H1 (cell line): ENCODE data around the gene SEL1L3. TPM values are rescaled to one million over a fixed set of nuclear protein-coding genes. Genes with fewer than 3 reads are reported as not detected.

Experiments used
- CTCF ChIA-PET: fragments of 300-600 bp; sonication (Branson Sonifier 250); formaldehyde crosslinking; loops from one replicate; lab custom pipeline; 2021; ENCODE audit not compliant: partially characterized antibody; lab: Charles Lee
- POLR2A ChIA-PET: fragments of 300-600 bp; sonication (Branson Sonifier 250); formaldehyde crosslinking; loops from one replicate; lab custom pipeline; 2021; ENCODE audit warnings: inconsistent platforms; ENCODE audit not compliant: partially characterized antibody; lab: Charles Lee
- DNase-seq, 2 experiments: peaks; one replicate each; pipeline versions ENCODE4 v3.0.0 to v3.0.0-alpha.2; 2010 to 2022; ENCODE audit warnings: low spot score in 2 of 2, low read depth in 1 of 2, mixed read lengths in 1 of 2
- FAIRE-seq: peaks from 2 replicates; lab custom pipeline; 2011; peaks lifted over from hg19 to GRCh38; lab: Jason Lieb, UNC
- H2AFZ ChIP-seq: 2 replicates; pipeline ENCODE4 v1.8.1; 2012; ENCODE audit warnings: low read length, inconsistent platforms
- H2AK5ac ChIP-seq: 2 replicates; pipeline ENCODE4 v1.6.1; 2013; ENCODE audit warnings: low read depth, low read length
- H2BK120ac ChIP-seq: replicated peaks from 2 replicates; pipeline ENCODE3; 2013; ENCODE audit warnings: low read depth, low read length, inconsistent platforms
- H2BK12ac ChIP-seq: 2 replicates; pipeline ENCODE4 v1.6.1; 2013; ENCODE audit warnings: low read depth, low read length
- H2BK15ac ChIP-seq: 2 replicates; pipeline ENCODE4 v1.6.1; 2013; ENCODE audit warnings: low read length
- H2BK20ac ChIP-seq: 2 replicates; pipeline ENCODE4 v1.6.1; 2013; ENCODE audit warnings: low read length
- H2BK5ac ChIP-seq: 2 replicates; pipeline ENCODE4 v1.6.1; 2013; ENCODE audit warnings: low read depth, low read length
- H3K14ac ChIP-seq: 2 replicates; pipeline ENCODE4 v1.6.1; 2013; ENCODE audit warnings: inconsistent platforms; ENCODE audit not compliant: insufficient read length
- H3K18ac ChIP-seq: 2 replicates; pipeline ENCODE4 v1.6.1; 2013; ENCODE audit warnings: low read length; ENCODE audit errors: extremely low read depth
- H3K23ac ChIP-seq: 2 replicates; pipeline ENCODE4 v1.6.1; 2013; ENCODE audit warnings: inconsistent platforms; ENCODE audit not compliant: insufficient read length
- H3K23me2 ChIP-seq: 2 replicates; pipeline ENCODE4 v1.6.1; 2013; ENCODE audit warnings: low read depth, low read length
- H3K27ac ChIP-seq: 2 replicates; pipeline ENCODE4 v1.6.1; 2011; ENCODE audit warnings: low read depth, low read length, inconsistent platforms
- H3K27me3 ChIP-seq, 4 experiments: replicated peaks in 1 of 4; 1 replicate in 1 of 4; 2 replicates in 3 of 4; pipeline versions ENCODE4 v1.6.1 to v1.8.1; 2011 to 2013; ENCODE audit warnings: low read length in 3 of 4, mild to moderate bottlenecking in 3 of 4, inconsistent platforms in 2 of 4, mixed read lengths in 2 of 4, moderate library complexity in 1 of 4; ENCODE audit not compliant: control insufficient read depth in 3 of 4, insufficient read depth in 3 of 4; ENCODE audit errors: extremely low read depth in 1 of 4
- H3K36me3 ChIP-seq, 4 experiments: 2 replicates each; pipeline versions ENCODE4 v1.6.1 to v1.8.1; 2011 to 2013; ENCODE audit warnings: mild to moderate bottlenecking in 4 of 4, low read length in 3 of 4, moderate library complexity in 2 of 4, control low read depth in 1 of 4, inconsistent platforms in 1 of 4; ENCODE audit not compliant: insufficient read depth in 4 of 4, control insufficient read depth in 2 of 4
- H3K4ac ChIP-seq: replicated peaks from 2 replicates; pipeline ENCODE3; 2013; ENCODE audit warnings: low read length, low read depth, mixed read lengths, inconsistent platforms; ENCODE audit not compliant: insufficient read length
- H3K4me1 ChIP-seq, 4 experiments: replicated peaks in 1 of 4; 1 replicate in 1 of 4; 2 replicates in 3 of 4; pipeline versions ENCODE4 v1.6.1 to v1.8.1; 2011 to 2013; ENCODE audit warnings: low read length in 3 of 4, inconsistent platforms in 2 of 4, mixed read lengths in 1 of 4; ENCODE audit not compliant: insufficient read depth in 4 of 4, control insufficient read depth in 3 of 4
- H3K4me2 ChIP-seq, 2 experiments: 2 replicates each; pipeline versions ENCODE4 v1.6.1 to v1.8.1; 2011 to 2013; ENCODE audit warnings: low read depth in 2 of 2, low read length in 2 of 2, control low read depth in 1 of 2, inconsistent platforms in 1 of 2, mild to moderate bottlenecking in 1 of 2; ENCODE audit not compliant: insufficient read depth in 1 of 2
- H3K4me3 ChIP-seq, 4 experiments: fragments of 200-600, 300-600 bp in 1 of 4; sonication (generic), shearing (Covaris generic), sonication (Bioruptor Twin) in 1 of 4; 2 replicates each; pipeline versions ENCODE4 v1.5.1 to v1.8.1; 2011 to 2016; ENCODE audit warnings: low read length in 4 of 4, low read depth in 3 of 4, control low read depth in 2 of 4, inconsistent platforms in 2 of 4, mild to moderate bottlenecking in 2 of 4, mixed read lengths in 1 of 4, moderate library complexity in 1 of 4; ENCODE audit not compliant: insufficient read depth in 2 of 4; ENCODE audit errors: extremely low read depth in 1 of 4
- H3K56ac ChIP-seq: replicated peaks from 2 replicates; pipeline ENCODE3; 2013; ENCODE audit warnings: low read depth, mild to moderate bottlenecking, mixed read lengths, low read length, inconsistent platforms; ENCODE audit not compliant: insufficient read length
- H3K79me1 ChIP-seq: 2 replicates; pipeline ENCODE4 v1.6.1; 2013; ENCODE audit warnings: low read depth, low read length, control low read depth
- H3K79me2 ChIP-seq, 2 experiments: 2 replicates each; pipeline versions ENCODE4 v1.6.1 to v1.8.1; 2012 to 2013; ENCODE audit warnings: low read length in 2 of 2, mild to moderate bottlenecking in 2 of 2, inconsistent platforms in 1 of 2; ENCODE audit not compliant: insufficient read depth in 2 of 2, control insufficient read depth in 1 of 2
- H3K9ac ChIP-seq, 4 experiments: replicated peaks in 1 of 4; 1 replicate in 1 of 4; 2 replicates in 3 of 4; pipeline versions ENCODE4 v1.6.1 to v1.8.1; 2011 to 2013; ENCODE audit warnings: low read depth in 3 of 4, low read length in 3 of 4, control low read depth in 2 of 4, mild to moderate bottlenecking in 2 of 4, moderate library complexity in 2 of 4, inconsistent platforms in 1 of 4; ENCODE audit errors: extremely low read depth in 1 of 4
- H3K9me3 ChIP-seq, 2 experiments: 2 replicates each; pipeline versions ENCODE4 v1.6.1 to v1.8.1; 2012 to 2013; ENCODE audit warnings: mild to moderate bottlenecking in 2 of 2, moderate library complexity in 2 of 2, control low read depth in 1 of 2, inconsistent platforms in 1 of 2, low read depth in 1 of 2, low read length in 1 of 2, mixed read lengths in 1 of 2; ENCODE audit not compliant: insufficient read depth in 2 of 2
- H4K20me1 ChIP-seq, 2 experiments: replicated peaks in 1 of 2; 2 replicates each; pipeline versions ENCODE3 to v1.8.1; 2011 to 2013; ENCODE audit warnings: inconsistent platforms in 2 of 2, low read length in 2 of 2, mild to moderate bottlenecking in 1 of 2; ENCODE audit not compliant: insufficient read depth in 2 of 2, control insufficient read depth in 1 of 2
- H4K5ac ChIP-seq: 2 replicates; pipeline ENCODE4 v1.6.1; 2013; ENCODE audit warnings: low read length, low read depth, mixed read lengths, inconsistent platforms; ENCODE audit not compliant: insufficient read length
- H4K8ac ChIP-seq: 2 replicates; pipeline ENCODE4 v1.8.0; 2013; ENCODE audit warnings: mild to moderate bottlenecking, moderate library complexity, low read length, inconsistent platforms; ENCODE audit not compliant: insufficient read depth; ENCODE audit errors: extremely low read depth
- H4K91ac ChIP-seq: replicated peaks from 2 replicates; pipeline ENCODE3; 2013; ENCODE audit warnings: low read length, mixed read lengths, inconsistent platforms; ENCODE audit not compliant: insufficient read length
- CEBPB ChIP-seq: IDR thresholded peaks from 2 replicates; pipeline ENCODE4 v1.6.1; 2012; ENCODE audit warnings: low read depth, low read length
- EGR1 ChIP-seq: IDR thresholded peaks from 2 replicates; pipeline ENCODE4 v1.6.1; 2011; ENCODE audit warnings: low read depth, low read length, borderline replicate concordance
- JUN ChIP-seq: IDR thresholded peaks from 2 replicates; pipeline ENCODE4 v1.6.1; 2011; ENCODE audit warnings: low read depth, mild to moderate bottlenecking, improper control_type of control experiment, low read length
- NRF1 ChIP-seq: IDR thresholded peaks from 2 replicates; pipeline ENCODE4 v1.6.1; 2011; ENCODE audit warnings: mild to moderate bottlenecking, low read depth, low read length, improper control_type of control experiment
- RAD21 ChIP-seq, 2 experiments: IDR thresholded peaks in 1 of 2; conservative IDR thresholded peaks in 1 of 2; 2 replicates each; pipeline ENCODE4 v1.6.1; 2011; ENCODE audit warnings: low read depth in 2 of 2, low read length in 2 of 2, improper control_type of control experiment in 1 of 2, inconsistent platforms in 1 of 2, mild to moderate bottlenecking in 1 of 2, moderate library complexity in 1 of 2
- RFX5 ChIP-seq: IDR thresholded peaks from 2 replicates; pipeline ENCODE4 v1.6.1; 2011; ENCODE audit warnings: low read depth, low read length, improper control_type of control experiment, borderline replicate concordance
- RNF2 ChIP-seq: fragments of 200-900, 300-1000 bp; sonication (generic); IDR thresholded peaks from 2 replicates; pipeline ENCODE4 v1.7.1; 2016; ENCODE audit warnings: borderline replicate concordance, low read depth, mild to moderate bottlenecking, antibody characterized with exemption, low read length; ENCODE audit not compliant: poor library complexity, severe bottlenecking; ENCODE audit errors: missing control alignments
- TCF12 ChIP-seq: IDR thresholded peaks from 2 replicates; pipeline ENCODE4 v1.6.1; 2011; ENCODE audit warnings: low read depth, mild to moderate bottlenecking, low read length
- WGBS, 2 experiments: shearing (Covaris generic) in 1 of 2; methylation state at CpG; one replicate each; pipeline versions ENCODE4 v1.1.6 to v1.1.7; 2013 to 2015; ENCODE audit warnings: low lambda C conversion rate in 2 of 2, mixed read lengths in 2 of 2, inconsistent platforms in 1 of 2, low coverage in 1 of 2, missing lambda C conversion rate in 1 of 2; ENCODE audit not compliant: insufficient replicate concordance in 2 of 2, insufficient coverage in 1 of 2, insufficient read length in 1 of 2; ENCODE audit errors: extremely low coverage in 1 of 2, missing lambda C conversion rate in 1 of 2; 5-methylcytosine and 5-hydroxymethylcytosine counted together
- polyA plus RNA-seq, 7 experiments: library from polyadenylated mRNA; depleted of rRNA in 3 of 7; stranded (reverse) in 5 of 7; unstranded in 2 of 7; fragments of >200 nt in 5 of 7; fragments of 200-250 nt in 2 of 7; gene quantifications; 1 replicate in 5 of 7; 2 replicates in 1 of 7; 4 replicates in 1 of 7; pipeline versions ENCODE4 v1.2.1 to v1.2.3, GENCODE V29; 2011 to 2013; ENCODE audit warnings: missing spikeins in 2 of 7, mixed read lengths in 2 of 7
- total RNA-seq: library from RNA; stranded (reverse); fragmentation: NEBNext Ultra II Directional; extraction: Animal tissue kit (Norgen Biotek cat#: 25700); gene quantifications from 2 replicates; pipeline ENCODE4 v1.2.1, GENCODE V29; 2021

The SEL1L3 gene
- total and polyA plus RNA-seq, 2 of the 8 experiments (the other 6 are each of a cell fraction or from before 2014, with no cell fraction given) = 18.2 to 54.0 TPM

DNA sequence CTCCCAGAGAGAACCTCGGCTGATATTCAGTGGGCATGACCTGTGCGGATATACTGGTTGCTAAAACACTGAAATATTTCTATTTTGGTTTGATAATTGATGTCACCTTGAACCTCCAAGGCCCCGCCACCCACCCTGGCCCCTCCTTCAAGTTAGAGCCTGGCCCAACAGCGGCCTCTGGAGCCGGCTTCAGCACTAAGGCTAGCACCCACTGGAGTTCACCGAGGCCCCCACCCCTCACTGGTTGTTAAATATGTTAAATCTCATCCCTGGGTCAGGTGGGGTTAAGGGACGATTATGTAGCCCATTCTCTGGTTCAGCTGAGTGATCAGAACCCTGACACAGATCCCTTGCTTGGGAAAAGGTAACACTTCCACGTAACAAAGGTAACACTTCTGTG is 24.3 kb downstream of the SEL1L3 start:
- no peak for TF ChIP-seq NRF1
- no peak for TF ChIP-seq EGR1
- no peak for TF ChIP-seq CEBPB
- TF ChIP-seq RFX5 = no peak
- TF ChIP-seq TCF12 = no peak
- TF ChIP-seq JUN = no peak
- TF ChIP-seq RNF2 = no peak
- peak in 1 of 2 experiments; percentile 24; a peak in 1 of 4 replicates for TF ChIP-seq RAD21 (IDR thresholded peaks at IDR 0.05 in 1 of 2, conservative IDR thresholded peaks at IDR 0.05 in 1 of 2; ENCODE audit: low read depth in 2 of 2, low read length in 2 of 2)
- peaks cover 5% of the 10 kb centered on the region for H3K79me1 ChIP-seq
- H2AK5ac ChIP-seq = no peak overlapping the region
- H4K5ac ChIP-seq = no peak overlapping the region
- no peak overlapping the region for H3K14ac ChIP-seq
- POLR2A ChIA-PET = no interaction called here
- H3K27me3 ChIP-seq = no peaks in the 10 kb centered on the region
- H3K9me3 ChIP-seq = no peaks in the 10 kb centered on the region
- no peak overlapping the region for H3K4me2 ChIP-seq
- H3K18ac ChIP-seq = no peak overlapping the region
- H2AFZ ChIP-seq = no peak overlapping the region
- H3K4me3 ChIP-seq = no peak overlapping the region
- no peak overlapping the region for H3K23ac ChIP-seq
- H4K20me1 ChIP-seq = no peaks in the 10 kb centered on the region
- no peak overlapping the region for H4K91ac ChIP-seq
- H2BK12ac ChIP-seq = no peak overlapping the region
- H2BK15ac ChIP-seq = no peak overlapping the region
- H2BK5ac ChIP-seq = no peak overlapping the region
- H2BK120ac ChIP-seq = no peak overlapping the region
- H3K9ac ChIP-seq = no peak overlapping the region
- no peak overlapping the region for H4K8ac ChIP-seq
- peaks cover 0 to 18% of the 10 kb centered on the region in 2 experiments; a peak in 2 of 4 replicates for H3K79me2 ChIP-seq
- H3K4me1 ChIP-seq = peaks cover 4 to 20% (median 13%) of the 10 kb centered on the region in 4 experiments
- no peak overlapping the region for H3K27ac ChIP-seq
- H3K36me3 ChIP-seq = peaks cover 0 to 3% (median 0%) of the 10 kb centered on the region in 4 experiments; a peak in 3 of 8 replicates
- H3K4ac ChIP-seq = no peak overlapping the region
- CTCF ChIA-PET = interaction anchor here (0.8 to 2.0 kb wide), 4 partner anchors 14 to 398 kb away, joined by 3 to 8 read pairs (median 3); no protein-coding TSS in a partner anchor
- no peak for DNase-seq
- H2BK20ac ChIP-seq = no peak overlapping the region
- FAIRE-seq = no peak
- H3K23me2 ChIP-seq = no peaks in the 10 kb centered on the region
- H3K56ac ChIP-seq = no peak overlapping the region
- 80% methylated on average over 8 of the region's 8 CpGs; no CpG with 5 or more reads in 1 of the 2 experiments for WGBS, 2 experiments
